ENCODE results near the gene TBC1D4. TPM values are rescaled to one million over a fixed set of nuclear protein-coding genes. Genes with fewer than 3 reads are reported as not detected.

TBC1D4 gene
- total and polyA plus RNA-seq, 12 donors, result 41.6 to 324 (median 191) TPM

DNA sequence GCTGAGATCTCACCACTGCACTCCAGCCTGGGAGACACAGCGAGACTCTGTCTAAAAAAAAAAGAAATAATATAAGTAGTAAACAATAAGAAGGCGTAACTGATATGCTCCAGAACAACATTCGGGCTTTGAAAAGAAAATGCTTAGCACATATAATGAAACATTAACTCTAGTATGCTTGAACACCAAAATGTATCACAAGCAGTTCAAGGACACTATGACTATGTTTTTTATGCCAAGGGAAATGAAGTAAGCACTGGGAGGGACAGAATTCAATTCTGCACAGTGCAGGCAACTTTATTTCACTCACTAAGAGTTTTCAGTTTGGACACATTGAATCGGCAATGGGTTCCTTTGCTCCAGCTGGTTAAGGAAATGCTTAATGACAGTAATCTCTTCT, 178.7 kb downstream of the TBC1D4 start:
- intact Hi-C loops (cut with DNase I), result no loop called here
- H3K9me3 ChIP-seq (replicated peaks in 1 of 3), result no peaks in the 10 kb centered on the region
- DNase-seq, result no peak
- H3K36me3 ChIP-seq (replicated peaks in 1 of 2), result peaks cover 0 to 10% of the 10 kb centered on the region in 2 donors
- WGBS, 4 donors, result 78 to 85% (median 83%) methylated on average over 4 of the region's 4 CpGs
- no peak overlapping the region for H3K4me3 ChIP-seq
- H3K27ac ChIP-seq, result peak overlapping the region in 3 of 5 donors; percentile 25 to 65 (median 31)
- no peak for TF ChIP-seq POLR2A (IDR thresholded peaks at IDR 0.05)
- TF ChIP-seq, protein P1, sequence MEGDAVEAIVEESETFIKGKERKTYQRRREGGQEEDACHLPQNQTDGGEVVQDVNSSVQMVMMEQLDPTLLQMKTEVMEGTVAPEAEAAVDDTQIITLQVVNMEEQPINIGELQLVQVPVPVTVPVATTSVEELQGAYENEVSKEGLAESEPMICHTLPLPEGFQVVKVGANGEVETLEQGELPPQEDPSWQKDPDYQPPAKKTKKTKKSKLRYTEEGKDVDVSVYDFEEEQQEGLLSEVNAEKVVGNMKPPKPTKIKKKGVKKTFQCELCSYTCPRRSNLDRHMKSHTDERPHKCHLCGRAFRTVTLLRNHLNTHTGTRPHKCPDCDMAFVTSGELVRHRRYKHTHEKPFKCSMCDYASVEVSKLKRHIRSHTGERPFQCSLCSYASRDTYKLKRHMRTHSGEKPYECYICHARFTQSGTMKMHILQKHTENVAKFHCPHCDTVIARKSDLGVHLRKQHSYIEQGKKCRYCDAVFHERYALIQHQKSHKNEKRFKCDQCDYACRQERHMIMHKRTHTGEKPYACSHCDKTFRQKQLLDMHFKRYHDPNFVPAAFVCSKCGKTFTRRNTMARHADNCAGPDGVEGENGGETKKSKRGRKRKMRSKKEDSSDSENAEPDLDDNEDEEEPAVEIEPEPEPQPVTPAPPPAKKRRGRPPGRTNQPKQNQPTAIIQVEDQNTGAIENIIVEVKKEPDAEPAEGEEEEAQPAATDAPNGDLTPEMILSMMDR (IDR thresholded peaks at IDR 0.05), result no peak
- H3K27me3 ChIP-seq, result no peaks in the 10 kb centered on the region
- peaks cover 53 to 73% of the 10 kb centered on the region in 2 donors for H3K4me1 ChIP-seq (replicated peaks in 1 of 2)

DNA sequence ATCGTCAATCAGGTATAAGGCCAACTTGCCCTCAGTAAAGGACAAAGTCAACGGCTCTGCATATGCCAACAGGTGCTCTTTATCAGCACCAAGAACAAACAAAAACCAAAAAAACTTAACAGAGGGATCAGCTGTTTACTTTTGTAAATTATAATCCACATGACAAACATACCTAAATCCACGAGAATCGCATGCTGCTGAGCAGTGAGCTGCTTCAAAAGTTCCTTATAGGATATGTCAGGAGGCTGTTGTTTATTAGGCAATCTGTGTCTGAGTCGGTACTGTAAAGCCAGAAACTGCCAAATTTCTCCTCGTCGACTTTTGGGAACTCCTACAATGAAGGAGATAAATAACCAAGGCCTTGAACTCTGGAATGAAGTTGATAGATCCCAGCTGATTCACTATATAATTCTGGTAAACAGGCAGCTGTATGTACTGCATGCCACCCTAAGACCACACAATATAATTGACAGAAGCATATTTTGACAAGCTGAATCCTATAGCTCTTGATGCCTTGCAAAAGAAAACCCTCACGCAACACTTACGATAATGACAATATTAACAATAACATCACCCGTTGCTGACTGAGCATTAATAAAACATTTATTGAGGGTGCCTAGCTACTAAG, 179.8 kb downstream of the TBC1D4 start:
- WGBS, 4 donors, result 51 to 58% (median 56%) methylated on average over 10 of the region's 10 CpGs
- intact Hi-C loops (cut with DNase I), result no loop called here
- H3K4me3 ChIP-seq, result no peak overlapping the region
- no peaks in the 10 kb centered on the region for H3K27me3 ChIP-seq
- H3K27ac ChIP-seq, result peak overlapping the region in 4 of 5 donors; percentile 15 to 65 (median 38)
- peaks cover 53 to 64% of the 10 kb centered on the region in 2 donors for H3K4me1 ChIP-seq (replicated peaks in 1 of 2)
- H3K9me3 ChIP-seq (replicated peaks in 1 of 3), result no peaks in the 10 kb centered on the region
- H3K36me3 ChIP-seq (replicated peaks in 1 of 2), result peaks cover 0 to 10% of the 10 kb centered on the region in 2 donors
- no peak for TF ChIP-seq POLR2A (IDR thresholded peaks at IDR 0.05)
- TF ChIP-seq, protein P1 (IDR thresholded peaks at IDR 0.05), result no peak
- DNase-seq, result peak in 3 of 7 donors; percentile 31 to 51 (median 43)

DNA sequence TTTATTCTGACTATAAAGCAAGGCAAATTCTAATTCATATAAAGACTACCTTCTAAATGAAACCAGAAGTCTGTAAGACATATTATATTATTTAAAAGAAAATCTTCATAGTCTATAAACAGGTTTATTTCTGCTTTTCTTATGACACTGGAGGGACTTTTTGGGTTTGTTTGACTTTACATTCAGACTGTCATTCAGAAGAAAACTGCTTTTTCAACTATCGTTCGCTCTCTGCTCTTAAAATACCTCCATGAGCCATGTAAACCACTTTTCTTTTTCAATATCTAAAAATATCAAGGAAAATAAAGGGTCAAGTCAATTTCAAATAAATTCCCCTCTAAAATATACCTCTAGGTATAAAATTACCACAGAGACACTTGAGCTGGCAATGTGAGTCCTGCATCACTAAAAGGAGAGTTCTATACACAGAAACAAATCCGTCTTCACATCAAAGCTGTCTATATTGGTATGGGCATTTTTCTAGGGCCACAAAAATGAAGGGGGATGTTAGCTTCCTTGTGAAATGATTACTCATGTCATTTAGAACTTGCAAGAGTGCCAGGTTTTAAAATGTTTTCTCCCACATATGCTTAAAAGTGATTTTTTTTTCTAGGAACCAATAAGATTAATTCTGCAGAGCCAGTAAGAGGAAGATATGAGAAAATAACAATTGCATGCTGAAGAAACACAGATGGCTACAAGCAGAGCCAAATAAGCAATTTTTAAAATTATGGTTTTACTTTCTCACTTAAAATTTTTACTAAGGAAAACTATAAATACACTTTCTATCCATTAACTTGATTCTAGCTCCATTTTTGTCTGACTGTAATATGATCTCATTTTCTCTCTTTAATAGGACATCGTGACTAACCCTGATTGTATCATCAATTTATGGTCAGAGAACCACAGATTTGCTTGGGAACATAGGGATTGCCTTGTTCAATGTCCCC, 181.8 kb downstream of the TBC1D4 start:
- Histone ChIP-seq H3K4me3 (no peak overlapping the region), H3K4me1 (replicated peaks in 1 of 2) (peaks cover 40 to 49% of the 10 kb centered on the region in 2 donors), H3K9me3 (replicated peaks in 1 of 3) (no peaks in the 10 kb centered on the region), H3K27me3 (no peaks in the 10 kb centered on the region), H3K36me3 (replicated peaks in 1 of 2) (peaks cover 0 to 10% of the 10 kb centered on the region in 2 donors), H3K27ac (peak overlapping the region in 1 of 5 donors; percentile 4)
- DNase-seq, result no peak
- intact Hi-C loops (cut with DNase I), result no loop called here
- no peak for TF ChIP-seq POLR2A (IDR thresholded peaks at IDR 0.05)
- TF ChIP-seq, protein P1 (IDR thresholded peaks at IDR 0.05), result no peak
- 69 to 83% (median 80%) methylated on average over 4 of the region's 4 CpGs for WGBS, 4 donors

DNA sequence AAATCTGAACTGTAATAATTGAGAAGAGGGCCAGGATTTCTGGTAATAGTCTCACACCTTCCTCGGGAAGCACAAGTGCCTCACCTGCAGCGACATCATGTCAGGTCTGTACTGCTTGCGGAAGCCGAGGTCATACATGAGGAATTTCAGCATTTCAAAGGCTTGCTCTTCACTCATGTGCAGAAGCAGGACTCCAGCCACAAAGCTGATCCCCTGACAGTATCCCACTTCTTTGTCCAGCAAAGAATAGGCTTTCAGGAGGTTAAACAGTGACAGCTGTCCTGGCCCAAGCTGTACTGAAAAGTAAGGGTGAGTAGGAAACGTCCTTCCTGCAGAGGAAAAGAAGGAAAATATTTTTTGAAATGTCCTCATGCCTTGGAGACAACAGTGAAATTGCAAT, 182.7 kb downstream of the TBC1D4 start:
- H3K27me3 ChIP-seq, result no peaks in the 10 kb centered on the region
- TF ChIP-seq, protein P1 (IDR thresholded peaks at IDR 0.05), result no peak
- no peak for TF ChIP-seq POLR2A (IDR thresholded peaks at IDR 0.05)
- WGBS, 4 donors, result 81 to 88% (median 85%) methylated on average over 5 of the region's 5 CpGs
- H3K36me3 ChIP-seq (replicated peaks in 1 of 2), result peaks cover 0 to 13% of the 10 kb centered on the region in 2 donors
- no peak overlapping the region for H3K4me3 ChIP-seq
- intact Hi-C loops (cut with DNase I), result no loop called here
- H3K4me1 ChIP-seq (replicated peaks in 1 of 2), result peaks cover 32 to 39% of the 10 kb centered on the region in 2 donors
- H3K9me3 ChIP-seq (replicated peaks in 1 of 3), result no peaks in the 10 kb centered on the region
- no peak overlapping the region for H3K27ac ChIP-seq
- DNase-seq, result no peak
